ENCODE measurements around the gene ERICH4. TPM values are rescaled to one million over a fixed set of nuclear protein-coding genes. Genes with fewer than 3 reads are reported as not detected.

Gene ERICH4
- total RNA-seq, 1 donor from 2014 or later = not detected

DNA sequence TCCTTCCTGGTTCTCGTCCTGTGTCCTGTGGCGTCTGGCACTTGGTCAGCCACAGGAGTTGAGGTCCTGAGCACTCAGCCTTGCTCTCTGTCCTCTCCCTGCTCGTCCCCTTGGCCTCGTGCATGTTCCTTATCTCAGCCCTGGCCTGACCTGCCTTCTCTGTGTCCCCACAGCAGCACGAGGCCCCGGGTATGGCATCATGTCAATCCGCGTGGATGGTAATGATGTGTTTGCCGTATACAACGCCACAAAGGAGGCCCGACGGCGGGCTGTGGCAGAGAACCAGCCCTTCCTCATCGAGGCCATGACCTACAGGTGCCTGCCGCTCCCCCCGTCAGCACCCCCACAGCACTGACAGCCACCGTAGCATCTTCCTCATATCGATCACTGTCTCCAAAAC, 20.5 kb upstream of the ERICH4 start:
- no peaks in the 10 kb centered on the region for H3K9me3 Mint-ChIP-seq (ENCODE audit: unreplicated experiment)
- no peak for DNase-seq (ENCODE audit: low read depth)
- TF ChIP-seq, protein P1, sequence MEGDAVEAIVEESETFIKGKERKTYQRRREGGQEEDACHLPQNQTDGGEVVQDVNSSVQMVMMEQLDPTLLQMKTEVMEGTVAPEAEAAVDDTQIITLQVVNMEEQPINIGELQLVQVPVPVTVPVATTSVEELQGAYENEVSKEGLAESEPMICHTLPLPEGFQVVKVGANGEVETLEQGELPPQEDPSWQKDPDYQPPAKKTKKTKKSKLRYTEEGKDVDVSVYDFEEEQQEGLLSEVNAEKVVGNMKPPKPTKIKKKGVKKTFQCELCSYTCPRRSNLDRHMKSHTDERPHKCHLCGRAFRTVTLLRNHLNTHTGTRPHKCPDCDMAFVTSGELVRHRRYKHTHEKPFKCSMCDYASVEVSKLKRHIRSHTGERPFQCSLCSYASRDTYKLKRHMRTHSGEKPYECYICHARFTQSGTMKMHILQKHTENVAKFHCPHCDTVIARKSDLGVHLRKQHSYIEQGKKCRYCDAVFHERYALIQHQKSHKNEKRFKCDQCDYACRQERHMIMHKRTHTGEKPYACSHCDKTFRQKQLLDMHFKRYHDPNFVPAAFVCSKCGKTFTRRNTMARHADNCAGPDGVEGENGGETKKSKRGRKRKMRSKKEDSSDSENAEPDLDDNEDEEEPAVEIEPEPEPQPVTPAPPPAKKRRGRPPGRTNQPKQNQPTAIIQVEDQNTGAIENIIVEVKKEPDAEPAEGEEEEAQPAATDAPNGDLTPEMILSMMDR (IDR thresholded peaks at IDR 0.05; ENCODE audit: insufficient read depth, low read depth, low read length) = no peak
- no peak for TF ChIP-seq EZH2 (IDR thresholded peaks at IDR 0.05; ENCODE audit: insufficient read depth, low read length)
- Histone ChIP-seq H3K4me1 (ENCODE audit: insufficient read depth, low read length) (peaks cover 4% of the 10 kb centered on the region), H3K9ac (ENCODE audit: low read length) (no peak overlapping the region), H3K36me3 (ENCODE audit: insufficient read depth, low read length) (peaks cover 4% of the 10 kb centered on the region), H2AFZ (ENCODE audit: low read depth, low read length) (no peak overlapping the region), H3K27me3 (ENCODE audit: insufficient read depth, low read length) (no peaks in the 10 kb centered on the region), H3K4me2 (ENCODE audit: low read length) (no peak overlapping the region), H3K27ac (ENCODE audit: low read depth, low read length) (no peak overlapping the region), H3K79me2 (ENCODE audit: insufficient read depth, low read length) (no peaks in the 10 kb centered on the region), H3K4me3 (ENCODE audit: insufficient read depth, low read depth, low read length) (no peak overlapping the region), H3K9me3 (ENCODE audit: insufficient read depth, low read depth, low read length) (no peaks in the 10 kb centered on the region), H4K20me1 (ENCODE audit: insufficient read depth, low read length) (no peaks in the 10 kb centered on the region)
- no peak for FAIRE-seq
- no peak overlapping the region for H3K27ac Mint-ChIP-seq (ENCODE audit: unreplicated experiment)
- H3K27me3 Mint-ChIP-seq (ENCODE audit: low read depth, unreplicated experiment) = no peaks in the 10 kb centered on the region
- no peak overlapping the region for H3K4me3 Mint-ChIP-seq (ENCODE audit: unreplicated experiment)
- peaks cover 3% of the 10 kb centered on the region for H3K4me1 Mint-ChIP-seq (ENCODE audit: low read depth, unreplicated experiment)
- H3K36me3 Mint-ChIP-seq (ENCODE audit: low read depth, unreplicated experiment) = peaks cover 23% of the 10 kb centered on the region

DNA sequence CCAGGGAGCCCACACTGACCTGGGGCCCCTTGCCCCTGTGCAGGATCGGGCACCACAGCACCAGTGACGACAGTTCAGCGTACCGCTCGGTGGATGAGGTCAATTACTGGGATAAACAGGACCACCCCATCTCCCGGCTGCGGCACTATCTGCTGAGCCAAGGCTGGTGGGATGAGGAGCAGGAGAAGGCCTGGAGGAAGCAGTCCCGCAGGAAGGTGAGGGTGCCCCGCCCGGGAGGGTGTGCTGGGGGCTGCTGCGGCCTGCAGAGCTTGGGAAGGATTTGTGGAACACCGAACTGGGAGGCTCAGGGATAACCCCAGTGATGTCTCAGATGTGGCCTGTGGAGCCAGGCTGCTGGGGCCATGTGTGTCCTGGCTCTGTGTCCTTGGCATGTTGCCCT, 20.0 kb upstream of the ERICH4 start:
- Histone ChIP-seq H3K36me3 (ENCODE audit: insufficient read depth, low read length) (peaks cover 4% of the 10 kb centered on the region), H3K27me3 (ENCODE audit: insufficient read depth, low read length) (no peaks in the 10 kb centered on the region), H3K4me3 (ENCODE audit: insufficient read depth, low read depth, low read length) (no peak overlapping the region), H3K9ac (ENCODE audit: low read length) (no peak overlapping the region), H3K4me1 (ENCODE audit: insufficient read depth, low read length) (peaks cover 7% of the 10 kb centered on the region), H4K20me1 (ENCODE audit: insufficient read depth, low read length) (no peaks in the 10 kb centered on the region), H3K79me2 (ENCODE audit: insufficient read depth, low read length) (no peaks in the 10 kb centered on the region), H3K9me3 (ENCODE audit: insufficient read depth, low read depth, low read length) (no peaks in the 10 kb centered on the region), H2AFZ (ENCODE audit: low read depth, low read length) (no peak overlapping the region), H3K27ac (ENCODE audit: low read depth, low read length) (no peak overlapping the region), H3K4me2 (ENCODE audit: low read length) (no peak overlapping the region)
- FAIRE-seq (no peak), DNase-seq (ENCODE audit: low read depth) (no peak)
- TF ChIP-seq, protein P1 (IDR thresholded peaks at IDR 0.05; ENCODE audit: insufficient read depth, low read depth, low read length) = no peak
- TF ChIP-seq EZH2 (IDR thresholded peaks at IDR 0.05; ENCODE audit: insufficient read depth, low read length) = no peak
- H3K4me1 Mint-ChIP-seq (ENCODE audit: low read depth, unreplicated experiment) = peaks cover 7% of the 10 kb centered on the region
- no peaks in the 10 kb centered on the region for H3K27me3 Mint-ChIP-seq (ENCODE audit: low read depth, unreplicated experiment)
- H3K36me3 Mint-ChIP-seq (ENCODE audit: low read depth, unreplicated experiment) = peaks cover 23% of the 10 kb centered on the region
- no peak overlapping the region for H3K27ac Mint-ChIP-seq (ENCODE audit: unreplicated experiment)
- no peak overlapping the region for H3K4me3 Mint-ChIP-seq (ENCODE audit: unreplicated experiment)
- H3K9me3 Mint-ChIP-seq (ENCODE audit: unreplicated experiment) = no peaks in the 10 kb centered on the region

DNA sequence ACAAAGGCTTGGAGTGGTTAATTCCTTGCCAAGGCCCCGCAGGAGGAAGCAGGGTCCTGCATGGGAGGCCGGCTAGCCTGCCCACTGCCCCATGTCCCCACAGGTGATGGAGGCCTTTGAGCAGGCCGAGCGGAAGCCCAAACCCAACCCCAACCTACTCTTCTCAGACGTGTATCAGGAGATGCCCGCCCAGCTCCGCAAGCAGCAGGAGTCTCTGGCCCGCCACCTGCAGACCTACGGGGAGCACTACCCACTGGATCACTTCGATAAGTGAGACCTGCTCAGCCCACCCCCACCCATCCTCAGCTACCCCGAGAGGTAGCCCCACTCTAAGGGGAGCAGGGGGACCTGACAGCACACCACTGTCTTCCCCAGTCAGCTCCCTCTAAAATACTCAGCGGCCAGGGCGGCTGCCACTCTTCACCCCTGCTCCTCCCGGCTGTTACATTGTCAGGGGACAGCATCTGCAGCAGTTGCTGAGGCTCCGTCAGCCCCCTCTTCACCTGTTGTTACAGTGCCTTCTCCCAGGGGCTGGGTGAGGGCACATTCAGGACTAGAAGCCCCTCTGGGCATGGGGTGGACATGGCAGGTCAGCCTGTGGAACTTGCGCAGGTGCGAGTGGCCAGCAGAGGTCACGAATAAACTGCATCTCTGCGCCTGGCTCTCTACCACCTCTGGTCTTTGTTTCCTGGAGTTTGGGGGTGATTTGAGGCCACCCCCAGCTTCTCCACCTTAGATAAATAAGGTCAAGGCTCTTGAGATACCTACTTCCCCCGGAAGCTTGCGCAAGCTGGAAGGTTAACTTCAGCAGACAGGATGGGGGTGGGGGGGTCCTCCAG, 18.4 kb upstream of the ERICH4 start:
- H3K4me1 ChIP-seq (ENCODE audit: insufficient read depth, low read length) = peaks cover 9% of the 10 kb centered on the region
- Mint-ChIP-seq H3K4me3 (ENCODE audit: unreplicated experiment) (no peak overlapping the region), H3K4me1 (ENCODE audit: low read depth, unreplicated experiment) (peaks cover 10% of the 10 kb centered on the region), H3K36me3 (ENCODE audit: low read depth, unreplicated experiment) (peaks cover 18% of the 10 kb centered on the region), H3K9me3 (ENCODE audit: unreplicated experiment) (no peaks in the 10 kb centered on the region), H3K27ac (ENCODE audit: unreplicated experiment) (no peak overlapping the region), H3K27me3 (ENCODE audit: low read depth, unreplicated experiment) (no peaks in the 10 kb centered on the region)
- no peak overlapping the region for H3K9ac ChIP-seq (ENCODE audit: low read length)
- H3K36me3 ChIP-seq (ENCODE audit: insufficient read depth, low read length) = peaks cover 6% of the 10 kb centered on the region
- FAIRE-seq (no peak), DNase-seq (ENCODE audit: low read depth) (no peak)
- TF ChIP-seq, protein P1 (IDR thresholded peaks at IDR 0.05; ENCODE audit: insufficient read depth, low read depth, low read length) = no peak
- no peak for TF ChIP-seq EZH2 (IDR thresholded peaks at IDR 0.05; ENCODE audit: insufficient read depth, low read length)
- H3K27me3 ChIP-seq (ENCODE audit: insufficient read depth, low read length) = no peaks in the 10 kb centered on the region
- H3K4me2 ChIP-seq (ENCODE audit: low read length) = no peak overlapping the region
- H3K79me2 ChIP-seq (ENCODE audit: insufficient read depth, low read length) = no peaks in the 10 kb centered on the region
- H3K4me3 ChIP-seq (ENCODE audit: insufficient read depth, low read depth, low read length) = no peak overlapping the region
- H3K9me3 ChIP-seq (ENCODE audit: insufficient read depth, low read depth, low read length) = no peaks in the 10 kb centered on the region
- H2AFZ ChIP-seq (ENCODE audit: low read depth, low read length) = no peak overlapping the region
- no peak overlapping the region for H3K27ac ChIP-seq (ENCODE audit: low read depth, low read length)
- no peaks in the 10 kb centered on the region for H4K20me1 ChIP-seq (ENCODE audit: insufficient read depth, low read length)
